Panc1 (cell line): ENCODE data around the gene NMRAL1.

Experiments
- CTCF ChIP-seq: fragments of 450-650 bp; IDR thresholded peaks from 2 replicates; pipeline ENCODE4 v1.5.1; 2017; ENCODE audit warnings: mild to moderate bottlenecking
- POLR2AphosphoS5 ChIP-seq: IDR thresholded peaks from 2 replicates; pipeline ENCODE4 v1.6.1; 2012; ENCODE audit warnings: mild to moderate bottlenecking, low read depth, low read length, moderate library complexity
- TCF7L2 ChIP-seq: IDR thresholded peaks from 2 replicates; pipeline ENCODE4 v1.6.1; 2011; ENCODE audit warnings: mild to moderate bottlenecking, low read depth, low read length, inconsistent platforms

GRCh38 chr16:4522051-4522581 is 47.7 kb upstream of the NMRAL1 start:
- no peak for TF ChIP-seq CTCF
- TF ChIP-seq POLR2AphosphoS5: no peak
- TF ChIP-seq TCF7L2: no peak
